Measurements from ENCODE around the gene HELB. TPM values are rescaled to one million over a fixed set of nuclear protein-coding genes. Genes with fewer than 3 reads are reported as not detected.

HELB gene
- total RNA-seq, 1 experiment from 2014 or later, result 9.3 TPM

DNA sequence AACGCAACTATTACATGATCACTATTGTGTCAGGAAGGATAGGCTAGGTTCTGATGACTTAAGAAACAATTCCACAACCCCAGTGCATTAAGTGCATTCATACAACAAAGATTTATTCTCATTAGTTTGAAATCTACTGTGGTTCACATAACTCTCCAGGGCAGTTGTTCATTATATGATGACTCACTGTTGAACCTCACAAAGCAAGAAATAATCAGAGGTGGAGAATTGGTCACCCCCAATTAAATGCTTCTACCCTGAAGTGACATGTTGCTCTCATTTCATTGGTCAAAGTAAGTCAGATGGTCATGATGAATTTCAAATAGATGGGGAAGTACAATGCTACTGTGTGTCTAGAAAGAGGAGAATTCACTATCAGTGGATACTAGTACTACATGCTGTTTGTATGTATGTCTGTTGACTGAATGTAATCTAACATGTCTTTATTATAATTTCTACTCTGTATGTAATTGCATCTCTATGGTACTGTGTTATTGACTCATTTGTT is 6.1 kb upstream of the HELB start:
- POLR2A ChIA-PET, result no interaction called here
- no peak for DNase-seq (ENCODE audit: low read depth, low spot score)
- Histone ChIP-seq H3K9me3 (ENCODE audit: control insufficient read depth in 1 of 2, insufficient read depth in 1 of 2, low read depth in 1 of 2, low read length in 2 of 2) (no peaks in the 10 kb centered on the region), H3K4me3 (replicated peaks in 1 of 2; ENCODE audit: low read depth in 1 of 2, low read length in 2 of 2) (no peak overlapping the region), H3K79me2 (ENCODE audit: insufficient read depth, low read length) (no peaks in the 10 kb centered on the region), H3K9ac (ENCODE audit: low read length) (no peak overlapping the region), H3K4me2 (ENCODE audit: low read length) (no peak overlapping the region), H2AFZ (ENCODE audit: low read depth, low read length, poor library complexity, severe bottlenecking) (no peak overlapping the region), H3K36me3 (ENCODE audit: control insufficient read depth in 1 of 2, insufficient read depth in 2 of 2, low read length in 2 of 2) (no peaks in the 10 kb centered on the region), H3K27me3 (ENCODE audit: insufficient read depth, low read length) (no peaks in the 10 kb centered on the region), H4K20me1 (ENCODE audit: insufficient read depth) (no peaks in the 10 kb centered on the region), H3K9me2 (ENCODE audit: insufficient read depth) (no peaks in the 10 kb centered on the region), H3K27ac (ENCODE audit: low read depth, low read length) (no peak overlapping the region), H3K4me1 (ENCODE audit: control insufficient read depth in 1 of 2, insufficient read depth in 2 of 2, low read length in 2 of 2) (no peaks in the 10 kb centered on the region)
- BruUV-seq (replicated peaks), result no TSS peak
- TF ChIP-seq SRF (IDR thresholded peaks at IDR 0.05; ENCODE audit: low read depth) (no peak), FOSL1 (IDR thresholded peaks at IDR 0.05; ENCODE audit: low read depth) (no peak), ELF1 (IDR thresholded peaks at IDR 0.05; ENCODE audit: borderline replicate concordance, low read depth) (no peak), CBX3 (IDR thresholded peaks at IDR 0.05; ENCODE audit: low read depth) (no peak), EZH2phosphoT487 (IDR thresholded peaks at IDR 0.05; ENCODE audit: borderline replicate concordance) (no peak), ZFX (IDR thresholded peaks at IDR 0.05) (no peak), SP1 (IDR thresholded peaks at IDR 0.05; ENCODE audit: low read depth) (no peak), POLR2A (IDR thresholded peaks at IDR 0.05; ENCODE audit: borderline replicate concordance, extremely low read depth, insufficient read depth, insufficient read length) (no peak), ZNF274 (IDR thresholded peaks at IDR 0.05; ENCODE audit: low read depth, low read length) (no peak), SIN3A (IDR thresholded peaks at IDR 0.05; ENCODE audit: low read depth) (no peak), YY1 (IDR thresholded peaks at IDR 0.05; ENCODE audit: extremely low read depth, insufficient replicate concordance, low read depth, low read length) (no peak), EZH2 (IDR thresholded peaks at IDR 0.05) (no peak), CEBPB (IDR thresholded peaks at IDR 0.05; ENCODE audit: low read depth) (no peak), JUND (IDR thresholded peaks at IDR 0.05) (no peak)
- TF ChIP-seq, protein P1, sequence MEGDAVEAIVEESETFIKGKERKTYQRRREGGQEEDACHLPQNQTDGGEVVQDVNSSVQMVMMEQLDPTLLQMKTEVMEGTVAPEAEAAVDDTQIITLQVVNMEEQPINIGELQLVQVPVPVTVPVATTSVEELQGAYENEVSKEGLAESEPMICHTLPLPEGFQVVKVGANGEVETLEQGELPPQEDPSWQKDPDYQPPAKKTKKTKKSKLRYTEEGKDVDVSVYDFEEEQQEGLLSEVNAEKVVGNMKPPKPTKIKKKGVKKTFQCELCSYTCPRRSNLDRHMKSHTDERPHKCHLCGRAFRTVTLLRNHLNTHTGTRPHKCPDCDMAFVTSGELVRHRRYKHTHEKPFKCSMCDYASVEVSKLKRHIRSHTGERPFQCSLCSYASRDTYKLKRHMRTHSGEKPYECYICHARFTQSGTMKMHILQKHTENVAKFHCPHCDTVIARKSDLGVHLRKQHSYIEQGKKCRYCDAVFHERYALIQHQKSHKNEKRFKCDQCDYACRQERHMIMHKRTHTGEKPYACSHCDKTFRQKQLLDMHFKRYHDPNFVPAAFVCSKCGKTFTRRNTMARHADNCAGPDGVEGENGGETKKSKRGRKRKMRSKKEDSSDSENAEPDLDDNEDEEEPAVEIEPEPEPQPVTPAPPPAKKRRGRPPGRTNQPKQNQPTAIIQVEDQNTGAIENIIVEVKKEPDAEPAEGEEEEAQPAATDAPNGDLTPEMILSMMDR (IDR thresholded peaks at IDR 0.05 in 2 of 3, conservative IDR thresholded peaks at IDR 0.05 in 1 of 3; ENCODE audit: borderline replicate concordance in 1 of 3, insufficient read depth in 1 of 3, low read depth in 2 of 3, low read length in 2 of 3), result no peak
- TF ChIP-seq, protein P2, sequence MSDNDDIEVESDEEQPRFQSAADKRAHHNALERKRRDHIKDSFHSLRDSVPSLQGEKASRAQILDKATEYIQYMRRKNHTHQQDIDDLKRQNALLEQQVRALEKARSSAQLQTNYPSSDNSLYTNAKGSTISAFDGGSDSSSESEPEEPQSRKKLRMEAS (IDR thresholded peaks at IDR 0.05), result no peak
- TF ChIP-seq, protein P3, sequence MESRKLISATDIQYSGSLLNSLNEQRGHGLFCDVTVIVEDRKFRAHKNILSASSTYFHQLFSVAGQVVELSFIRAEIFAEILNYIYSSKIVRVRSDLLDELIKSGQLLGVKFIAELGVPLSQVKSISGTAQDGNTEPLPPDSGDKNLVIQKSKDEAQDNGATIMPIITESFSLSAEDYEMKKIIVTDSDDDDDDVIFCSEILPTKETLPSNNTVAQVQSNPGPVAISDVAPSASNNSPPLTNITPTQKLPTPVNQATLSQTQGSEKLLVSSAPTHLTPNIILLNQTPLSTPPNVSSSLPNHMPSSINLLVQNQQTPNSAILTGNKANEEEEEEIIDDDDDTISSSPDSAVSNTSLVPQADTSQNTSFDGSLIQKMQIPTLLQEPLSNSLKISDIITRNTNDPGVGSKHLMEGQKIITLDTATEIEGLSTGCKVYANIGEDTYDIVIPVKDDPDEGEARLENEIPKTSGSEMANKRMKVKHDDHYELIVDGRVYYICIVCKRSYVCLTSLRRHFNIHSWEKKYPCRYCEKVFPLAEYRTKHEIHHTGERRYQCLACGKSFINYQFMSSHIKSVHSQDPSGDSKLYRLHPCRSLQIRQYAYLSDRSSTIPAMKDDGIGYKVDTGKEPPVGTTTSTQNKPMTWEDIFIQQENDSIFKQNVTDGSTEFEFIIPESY (IDR thresholded peaks at IDR 0.05; ENCODE audit: extremely low read depth, insufficient replicate concordance, low read length), result no peak
- TF ChIP-seq, protein P4, sequence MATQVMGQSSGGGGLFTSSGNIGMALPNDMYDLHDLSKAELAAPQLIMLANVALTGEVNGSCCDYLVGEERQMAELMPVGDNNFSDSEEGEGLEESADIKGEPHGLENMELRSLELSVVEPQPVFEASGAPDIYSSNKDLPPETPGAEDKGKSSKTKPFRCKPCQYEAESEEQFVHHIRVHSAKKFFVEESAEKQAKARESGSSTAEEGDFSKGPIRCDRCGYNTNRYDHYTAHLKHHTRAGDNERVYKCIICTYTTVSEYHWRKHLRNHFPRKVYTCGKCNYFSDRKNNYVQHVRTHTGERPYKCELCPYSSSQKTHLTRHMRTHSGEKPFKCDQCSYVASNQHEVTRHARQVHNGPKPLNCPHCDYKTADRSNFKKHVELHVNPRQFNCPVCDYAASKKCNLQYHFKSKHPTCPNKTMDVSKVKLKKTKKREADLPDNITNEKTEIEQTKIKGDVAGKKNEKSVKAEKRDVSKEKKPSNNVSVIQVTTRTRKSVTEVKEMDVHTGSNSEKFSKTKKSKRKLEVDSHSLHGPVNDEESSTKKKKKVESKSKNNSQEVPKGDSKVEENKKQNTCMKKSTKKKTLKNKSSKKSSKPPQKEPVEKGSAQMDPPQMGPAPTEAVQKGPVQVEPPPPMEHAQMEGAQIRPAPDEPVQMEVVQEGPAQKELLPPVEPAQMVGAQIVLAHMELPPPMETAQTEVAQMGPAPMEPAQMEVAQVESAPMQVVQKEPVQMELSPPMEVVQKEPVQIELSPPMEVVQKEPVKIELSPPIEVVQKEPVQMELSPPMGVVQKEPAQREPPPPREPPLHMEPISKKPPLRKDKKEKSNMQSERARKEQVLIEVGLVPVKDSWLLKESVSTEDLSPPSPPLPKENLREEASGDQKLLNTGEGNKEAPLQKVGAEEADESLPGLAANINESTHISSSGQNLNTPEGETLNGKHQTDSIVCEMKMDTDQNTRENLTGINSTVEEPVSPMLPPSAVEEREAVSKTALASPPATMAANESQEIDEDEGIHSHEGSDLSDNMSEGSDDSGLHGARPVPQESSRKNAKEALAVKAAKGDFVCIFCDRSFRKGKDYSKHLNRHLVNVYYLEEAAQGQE (IDR thresholded peaks at IDR 0.05; ENCODE audit: low read depth), result no peak
- CTCF ChIA-PET, result no interaction called here
- intact Hi-C loops (cut with micrococcal nuclease), result no loop called here
- RAD21 ChIA-PET (ENCODE audit: low non-redundant PET in 1 of 2, low total read pairs in 2 of 2, uncharacterized antibody in 2 of 2, unreplicated experiment in 2 of 2), result no interaction called here
- no peak; the same call in 1 of the 2 replicates for ATAC-seq

Measured in HCT116 (cell line).